HepG2 (cell line): Measurements from ENCODE around the gene PHKG1. TPM values are rescaled to one million over a fixed set of nuclear protein-coding genes. Genes with fewer than 3 reads are reported as not detected.

ENCODE experiments used
- ATAC-seq: fragments of 200-7000 bp; cut with Tn5 transposase; 3 replicates; pipeline ENCODE4 v1.9.1; 2020; ENCODE audit warnings: mild to moderate bottlenecking, moderate library complexity
- BruUV-seq: library from RNA; stranded (reverse); fragments of 400-500 nt; replicated peaks from 2 replicates; lab custom pipeline; 2021; lab: Mats Ljungman, UMichigan
- CTCF ChIA-PET: fragments of 300-600 bp; formaldehyde crosslinking; extraction: SDS; loops from one replicate; lab custom pipeline; 2021; ENCODE audit warnings: low total read pairs, inconsistent platforms, low intra/inter-chr PET ratio; lab: Yijun Ruan, JAX
- POLR2A ChIA-PET: fragments of 350-600 bp; sonication (Branson Sonifier 250); formaldehyde crosslinking; loops from one replicate; lab custom pipeline; 2020; ENCODE audit warnings: antibody characterized with exemption, inconsistent platforms; lab: Yijun Ruan, JAX
- DNase-seq: peaks from one replicate; pipeline ENCODE4 v3.0.0-alpha.2; 2015; ENCODE audit warnings: low spot score
- FAIRE-seq: peaks from 3 replicates; lab custom pipeline; 2011; peaks lifted over from hg19 to GRCh38; lab: Jason Lieb, UNC
- H2AFZ ChIP-seq: one replicate; pipeline ENCODE4 v1.6.1; 2011; ENCODE audit warnings: low read length, inconsistent platforms
- H3K27ac ChIP-seq: fragments of 300-600 bp; 3 replicates; pipeline ENCODE4 v1.8.0; 2011; ENCODE audit warnings: mixed run types, mild to moderate bottlenecking, mixed read lengths, low read length, inconsistent platforms; ENCODE audit not compliant: insufficient read depth; ENCODE audit errors: extremely low read length
- H3K27me3 ChIP-seq, 2 experiments: fragments of 200-600 bp in 1 of 2; 2 replicates in 1 of 2; 3 replicates in 1 of 2; pipeline versions ENCODE4 v1.6.0 to v1.8.0; 2011; ENCODE audit warnings: low read length in 2 of 2, mild to moderate bottlenecking in 2 of 2, moderate library complexity in 2 of 2, inconsistent platforms in 1 of 2; ENCODE audit not compliant: insufficient read depth in 2 of 2, control insufficient read depth in 1 of 2
- H3K36me3 ChIP-seq, 2 experiments: fragments of 200-600 bp in 1 of 2; replicated peaks in 1 of 2; 2 replicates in 1 of 2; 3 replicates in 1 of 2; pipeline versions ENCODE4 v1.5.1 to v1.8.0; 2011; ENCODE audit warnings: low read length in 2 of 2, inconsistent platforms in 1 of 2; ENCODE audit not compliant: insufficient read depth in 2 of 2, control insufficient read depth in 1 of 2
- H3K4me1 ChIP-seq: 2 replicates; pipeline ENCODE4 v1.5.1; 2012; ENCODE audit warnings: low read length, inconsistent platforms; ENCODE audit not compliant: insufficient read depth
- H3K4me2 ChIP-seq: 2 replicates; pipeline ENCODE4 v1.6.0; 2011; ENCODE audit warnings: low read depth, low read length, inconsistent platforms
- H3K4me3 ChIP-seq, 3 experiments: fragments of 200-600 bp in 1 of 3; sonication (generic), shearing (Covaris generic) in 1 of 3; replicated peaks in 1 of 3; 2 replicates each; pipeline ENCODE4 v1.5.1; 2011 to 2016; ENCODE audit warnings: low read length in 3 of 3, inconsistent platforms in 2 of 3, low read depth in 2 of 3, mild to moderate bottlenecking in 2 of 3, control low read depth in 1 of 3, mixed read lengths in 1 of 3; ENCODE audit not compliant: insufficient read depth in 1 of 3
- H3K79me2 ChIP-seq: one replicate; pipeline ENCODE4 v1.6.1; 2011; ENCODE audit warnings: low read length, inconsistent platforms; ENCODE audit not compliant: insufficient read depth
- H3K9ac ChIP-seq: 2 replicates; pipeline ENCODE4 v1.6.0; 2011; ENCODE audit warnings: mild to moderate bottlenecking, low read depth, low read length, inconsistent platforms; ENCODE audit not compliant: insufficient read depth
- H3K9me3 ChIP-seq: 2 replicates; pipeline ENCODE4 v1.5.1; 2012; ENCODE audit warnings: mild to moderate bottlenecking, low read length
- H4K20me1 ChIP-seq: 2 replicates; pipeline ENCODE4 v1.6.0; 2011; ENCODE audit warnings: inconsistent platforms, mild to moderate bottlenecking, low read length, moderate library complexity; ENCODE audit not compliant: insufficient read depth
- CSRNP2 ChIP-seq: sonication (generic); formaldehyde crosslinking; conservative IDR thresholded peaks from 2 replicates; pipeline ENCODE4 v1.8.0; 2022; ENCODE audit warnings: low read depth, missing genetic modification reagents
- IKZF4 ChIP-seq: sonication (generic); formaldehyde crosslinking; IDR thresholded peaks from 2 replicates; pipeline ENCODE4 v1.5.1; 2020; ENCODE audit warnings: borderline replicate concordance, mild to moderate bottlenecking, low read depth, missing genetic modification reagents; ENCODE audit errors: not compliant biosample characterization
- LRRFIP1 ChIP-seq: sonication (generic); formaldehyde crosslinking; conservative IDR thresholded peaks from 2 replicates; pipeline ENCODE4 v1.4.0; 2020; ENCODE audit warnings: missing genetic modification reagents
- ZMYM2 ChIP-seq: sonication (generic); formaldehyde crosslinking; IDR thresholded peaks from 2 replicates; pipeline ENCODE4 v1.8.0; 2022; ENCODE audit warnings: mild to moderate bottlenecking, missing genetic modification reagents
- ZNF292 ChIP-seq: sonication (generic); formaldehyde crosslinking; IDR thresholded peaks from 2 replicates; pipeline ENCODE4 v1.8.1; 2022; ENCODE audit warnings: mild to moderate bottlenecking, low read depth, missing genetic modification reagents, borderline replicate concordance
- ZNF777 ChIP-seq: sonication (generic); formaldehyde crosslinking; IDR thresholded peaks from 2 replicates; pipeline ENCODE4 v1.4.0; 2020; ENCODE audit warnings: missing genetic modification reagents
- ZNF780A ChIP-seq: sonication (generic); formaldehyde crosslinking; IDR thresholded peaks from 2 replicates; pipeline ENCODE4 v1.8.0; 2022; ENCODE audit warnings: mild to moderate bottlenecking, missing genetic modification reagents, moderate library complexity
- WGBS: methylation state at CpG from one replicate; pipeline ENCODE4 v1.1.6; 2017; ENCODE audit warnings: low lambda C conversion rate; 5-methylcytosine and 5-hydroxymethylcytosine counted together
- in situ Hi-C: cut with HindIII; loops from 2 replicates; pipeline ENCODE4 v1.10.0; 2017; ENCODE audit warnings: low pct_unique_long_range_greater_than_20kb; ENCODE audit not compliant: extremely low pct_ligation_motif_present
- intact Hi-C: fragments of 100-400 bp; cut with micrococcal nuclease; formaldehyde crosslinking; loops from one replicate; pipeline ENCODE4 v1.10.0; 2022; ENCODE audit not compliant: unreplicated experiment
- polyA plus RNA-seq, 8 experiments: library from polyadenylated mRNA; depleted of rRNA in 3 of 8; stranded (reverse) in 7 of 8; unstranded in 1 of 8; fragments of >200 nt; fragmentation: Illumina TruSeq in 4 of 8; extraction: Trizol in 4 of 8; gene quantifications; 2 replicates each; pipeline versions ENCODE4 v1.2.1 to v1.2.3, GENCODE V29; 2011 to 2016; ENCODE audit warnings: low read depth in 4 of 8, missing spikeins in 1 of 8, mixed read lengths in 1 of 8; ENCODE audit not compliant: insufficient read depth in 1 of 8
- total RNA-seq, 5 experiments: library from RNA; depleted of rRNA; stranded (reverse); fragments of >200 nt; fragmentation: Illumina TruSeq; extraction: Trizol; gene quantifications; 2 replicates each; pipeline ENCODE4 v1.2.3, GENCODE V29; 2016; ENCODE audit warnings: low read depth in 1 of 5

Gene PHKG1
- total and polyA plus RNA-seq, 2 of the 13 experiments (the other 11 are each of a cell fraction or from before 2014, with no cell fraction given): 0.44 to 0.71 TPM

DNA sequence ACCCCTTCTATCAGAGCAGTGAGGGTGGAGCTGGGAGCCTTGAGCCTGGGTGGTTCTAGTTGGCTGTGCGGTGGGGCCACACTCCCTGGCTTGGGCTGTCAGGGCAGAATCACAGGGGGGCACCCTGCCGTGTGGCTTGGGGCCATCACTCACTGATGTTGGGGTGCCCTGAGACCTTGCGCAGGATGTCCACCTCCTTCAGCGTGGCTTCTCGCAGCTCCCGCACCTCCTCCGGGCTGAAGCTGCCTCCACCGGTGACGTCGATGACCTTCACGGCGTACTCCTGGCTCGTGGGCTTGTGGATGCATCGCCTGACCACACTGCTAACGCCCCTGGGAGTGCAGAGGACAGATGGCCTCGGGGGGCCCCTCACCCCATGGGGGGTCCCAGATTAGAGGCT, 5.3 kb downstream of the PHKG1 start:
- H3K4me1 ChIP-seq: peaks cover 4% of the 10 kb centered on the region
- no peak overlapping the region for H2AFZ ChIP-seq
- ATAC-seq: no peak
- H3K4me3 ChIP-seq: no peak overlapping the region
- H3K4me2 ChIP-seq: no peak overlapping the region
- ChIA-PET POLR2A (interaction anchor here (0.6 kb wide), 1 partner anchor 11 kb away, joined by 3 read pairs; no protein-coding TSS in a partner anchor), CTCF (no interaction called here)
- intact Hi-C loops (no loop called here), in situ Hi-C loops (loop anchor here (25.0 kb wide), 1 partner anchor 325 kb away; no protein-coding TSS in a partner anchor)
- H4K20me1 ChIP-seq: no peaks in the 10 kb centered on the region
- H3K27ac ChIP-seq: no peak overlapping the region
- H3K9ac ChIP-seq: no peak overlapping the region
- no TSS peak for BruUV-seq
- WGBS: 91% methylated on average over 11 of the region's 16 CpGs
- no peak for FAIRE-seq
- no peaks in the 10 kb centered on the region for H3K9me3 ChIP-seq
- no peak for DNase-seq
- H3K79me2 ChIP-seq: no peaks in the 10 kb centered on the region
- H3K27me3 ChIP-seq: no peaks in the 10 kb centered on the region
- H3K36me3 ChIP-seq: no peaks in the 10 kb centered on the region
- TF ChIP-seq ZNF780A (no peak), IKZF4 (CRISPR knock-in tag) (no peak), LRRFIP1 (CRISPR knock-in tag) (no peak), ZNF777 (CRISPR knock-in tag) (no peak), ZNF292 (CRISPR knock-in tag) (no peak), CSRNP2 (no peak), ZMYM2 (CRISPR knock-in tag) (no peak)
- TF ChIP-seq, all 625 proteins: peak for 0
